PFSK-1 (cell line): ENCODE measurements around the gene TMEM147.

ENCODE experiments used
- POLR2AphosphoS5 ChIP-seq: IDR thresholded peaks from 2 replicates; pipeline ENCODE4 v1.6.1; 2012; ENCODE audit warnings: low read depth, mild to moderate bottlenecking, control low read depth, low read length, moderate library complexity
- REST ChIP-seq, 2 experiments: IDR thresholded peaks; 2 replicates each; pipeline versions ENCODE4 v1.6.1 to v1.8.0; 2011 to 2012; ENCODE audit warnings: low read depth in 2 of 2, low read length in 2 of 2, control low read depth in 1 of 2, inconsistent platforms in 1 of 2, mild to moderate bottlenecking in 1 of 2, moderate library complexity in 1 of 2; ENCODE audit not compliant: insufficient read depth in 1 of 2
- SIN3A ChIP-seq: IDR thresholded peaks from 2 replicates; pipeline ENCODE4 v1.6.1; 2012; ENCODE audit warnings: mild to moderate bottlenecking, low read length, moderate library complexity, borderline replicate concordance; ENCODE audit not compliant: insufficient read depth
- TAF1 ChIP-seq: IDR thresholded peaks from 2 replicates; pipeline ENCODE4 v1.6.1; 2012; ENCODE audit warnings: low read length, control low read depth, borderline replicate concordance; ENCODE audit not compliant: insufficient read depth

GRCh38 chr19:35552534-35553384 lies 7.3 kb downstream of the TMEM147 start:
- TF ChIP-seq REST (IDR thresholded peaks at IDR 0.05; ENCODE audit: insufficient read depth in 1 of 2, low read depth in 2 of 2, low read length in 2 of 2) = no peak
- TF ChIP-seq SIN3A = no peak
- TF ChIP-seq POLR2AphosphoS5 = no peak
- no peak for TF ChIP-seq TAF1
